Gastroesophageal sphincter (tissue), 4 donors: ENCODE results near the gene AP2A2. TPM values are rescaled to one million over a fixed set of nuclear protein-coding genes. Genes with fewer than 3 reads are reported as not detected.

Source experiments
- ATAC-seq: fragments of 150-250 bp; one replicate; pipeline ENCODE4 v1.9.1; 2016; ENCODE audit warnings: mild to moderate bottlenecking, moderate library complexity
- H3K27ac ChIP-seq, 4 donors: fragments of 200-600 bp; sonication (generic) in 3 of 4; 1 replicate in 3 of 4; 2 replicates in 1 of 4; pipeline ENCODE4 v1.5.1; 2016 to 2019
- H3K27me3 ChIP-seq: fragments of 200-600 bp; sonication (generic); one replicate; pipeline ENCODE4 v1.5.1; 2019
- H3K36me3 ChIP-seq, 2 donors: fragments of 200-600 bp; sonication (generic); one replicate each; pipeline ENCODE4 v1.5.1; 2019; ENCODE audit warnings: control low read depth in 1 of 2
- H3K4me1 ChIP-seq, 3 donors: fragments of 200-600 bp; sonication (generic); 1 replicate in 2 of 3; 2 replicates in 1 of 3; pipeline ENCODE4 v1.5.1; 2016 to 2019; ENCODE audit warnings: control low read depth in 2 of 3
- H3K4me3 ChIP-seq, 2 donors: fragments of 200-600 bp; sonication (generic); one replicate each; pipeline ENCODE4 v1.5.1; 2019; ENCODE audit warnings: mild to moderate bottlenecking in 1 of 2, moderate library complexity in 1 of 2
- H3K9me3 ChIP-seq, 3 donors: fragments of 200-600 bp; sonication (generic); one replicate each; pipeline ENCODE4 v1.5.1; 2017 to 2019; ENCODE audit warnings: control low read depth in 2 of 3
- CTCF ChIP-seq, 4 experiments: fragments of 200-600 bp in 2 of 4; fragments of 450-650 bp in 2 of 4; sonication (generic) in 1 of 4; IDR thresholded peaks; one replicate each; pipeline ENCODE4 v1.5.1; 2017 to 2019; ENCODE audit warnings: antibody characterized with exemption in 4 of 4, mild to moderate bottlenecking in 2 of 4, moderate library complexity in 2 of 4
- EP300 ChIP-seq: sonication (generic); formaldehyde crosslinking; IDR thresholded peaks from one replicate; pipeline ENCODE4 v1.6.1; 2017; ENCODE audit warnings: antibody characterized with exemption, mild to moderate bottlenecking
- POLR2A ChIP-seq, 2 donors: fragments of 450-650 bp; IDR thresholded peaks; one replicate each; pipeline ENCODE4 v1.6.1; 2017; ENCODE audit warnings: antibody characterized with exemption in 2 of 2, mild to moderate bottlenecking in 2 of 2, moderate library complexity in 1 of 2
- POLR2AphosphoS5 ChIP-seq: sonication (generic); formaldehyde crosslinking; IDR thresholded peaks from one replicate; pipeline ENCODE4 v1.6.1; 2017; ENCODE audit warnings: antibody characterized with exemption
- WGBS, 2 donors: methylation state at CpG; one replicate each; pipeline ENCODE4 v1.1.5; 2018; ENCODE audit warnings: low coverage in 1 of 2; 5-methylcytosine and 5-hydroxymethylcytosine counted together
- total RNA-seq, 4 donors: library from RNA; depleted of rRNA; stranded (reverse); fragments of >200 nt; gene quantifications; one replicate each; pipeline ENCODE4 v1.1.0, GENCODE V29; 2016

Gene AP2A2
- total RNA-seq, 4 donors from 2014 or later, result 47.9 to 88.5 (median 61.6) TPM

DNA sequence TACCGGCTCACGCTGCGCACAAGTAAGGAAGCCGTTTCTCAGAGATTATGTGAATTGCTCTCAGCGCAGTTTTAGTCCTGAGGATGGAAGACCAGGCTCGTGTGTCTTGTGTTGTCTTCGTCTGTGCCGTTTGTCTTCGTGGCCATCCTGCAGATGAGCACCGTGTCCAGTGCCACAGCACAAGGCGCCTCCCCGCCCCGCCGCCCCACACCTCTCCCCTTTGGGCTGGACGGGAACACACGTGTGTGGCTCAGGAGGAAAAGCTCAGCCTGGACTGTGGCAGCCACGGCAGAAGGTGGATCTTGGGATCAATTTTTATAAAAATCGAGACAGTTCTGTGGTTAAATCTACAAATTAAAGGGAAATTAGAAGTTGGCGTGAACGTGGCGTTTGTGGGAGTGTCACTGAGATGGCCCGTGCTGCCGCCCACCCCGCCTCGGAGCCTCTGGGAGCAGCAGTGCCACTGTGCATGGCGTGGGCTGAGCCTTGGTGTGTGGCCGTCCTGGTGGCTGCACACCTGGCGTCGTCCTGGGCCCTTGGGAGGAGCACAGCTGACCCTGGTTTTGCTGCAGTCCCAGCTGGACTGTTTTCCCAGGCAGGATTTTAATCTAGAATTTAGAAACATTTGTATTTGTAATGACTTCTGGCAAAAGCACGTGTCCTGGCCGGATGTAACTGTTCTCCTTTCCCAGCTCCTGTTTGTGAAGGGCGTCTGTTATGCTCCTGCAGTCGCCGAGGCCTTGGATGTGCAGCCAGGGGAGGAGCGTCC lies 85.1 kb downstream of the AP2A2 start:
- WGBS, 2 donors, result 80 to 100% methylated on average over 5 to 6 of the region's 35 CpGs
- peaks cover 0 to 85% of the 10 kb centered on the region in 2 donors for H3K36me3 ChIP-seq
- no peaks in the 10 kb centered on the region for H3K9me3 ChIP-seq
- TF ChIP-seq POLR2A (IDR thresholded peaks at IDR 0.05) (no peak), POLR2AphosphoS5 (no peak), EP300 (no peak), CTCF (IDR thresholded peaks at IDR 0.05) (no peak)
- H3K4me3 ChIP-seq, result no peak overlapping the region
- no peak for ATAC-seq
- H3K27ac ChIP-seq, result no peak overlapping the region
- no peaks in the 10 kb centered on the region for H3K4me1 ChIP-seq
- no peaks in the 10 kb centered on the region for H3K27me3 ChIP-seq

GRCh38 chr11:1011320-1011698 lies 85.6 kb downstream of the AP2A2 start:
- WGBS, 2 donors, result 100% methylated on average over 1 of the region's 17 CpGs; no CpG with 5 or more reads in 1 of the 2 donors
- no peak for TF ChIP-seq EP300
- TF ChIP-seq CTCF (IDR thresholded peaks at IDR 0.05), result no peak
- TF ChIP-seq POLR2A (IDR thresholded peaks at IDR 0.05), result no peak
- no peak for TF ChIP-seq POLR2AphosphoS5
- no peak overlapping the region for H3K4me3 ChIP-seq
- H3K4me1 ChIP-seq, result no peaks in the 10 kb centered on the region
- no peaks in the 10 kb centered on the region for H3K9me3 ChIP-seq
- H3K27ac ChIP-seq, result no peak overlapping the region
- ATAC-seq, result no peak
- H3K27me3 ChIP-seq, result no peaks in the 10 kb centered on the region
- peaks cover 0 to 79% of the 10 kb centered on the region in 2 donors for H3K36me3 ChIP-seq

DNA sequence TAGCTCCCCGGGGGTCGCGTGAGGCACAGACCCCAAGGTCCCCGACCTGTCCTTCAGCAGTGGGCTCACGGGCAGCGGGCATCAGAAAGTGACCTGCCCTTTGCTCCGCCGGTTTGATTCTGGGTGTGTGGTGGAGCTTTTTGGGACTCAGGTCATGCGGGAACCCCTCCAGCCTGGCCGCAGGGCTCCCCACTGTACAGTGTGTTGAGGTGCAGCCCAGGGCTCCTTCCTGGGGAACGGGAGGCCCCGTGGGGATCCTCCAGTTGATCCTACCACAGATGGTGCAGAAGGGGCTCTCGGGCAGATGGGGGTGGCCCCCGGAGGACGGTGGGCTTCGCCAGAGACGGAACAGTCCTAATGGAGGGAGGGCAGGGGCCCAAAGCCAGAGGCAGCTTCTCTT lies 86.6 kb downstream of the AP2A2 start:
- H3K4me3 ChIP-seq, result no peak overlapping the region
- no peak for TF ChIP-seq CTCF (IDR thresholded peaks at IDR 0.05)
- TF ChIP-seq POLR2A (IDR thresholded peaks at IDR 0.05), result no peak
- no peak for TF ChIP-seq EP300
- no peak for TF ChIP-seq POLR2AphosphoS5
- peaks cover 0 to 71% of the 10 kb centered on the region in 2 donors for H3K36me3 ChIP-seq
- no peak for ATAC-seq
- no peaks in the 10 kb centered on the region for H3K9me3 ChIP-seq
- 75% methylated on average over 5 of the region's 17 CpGs; no CpG with 5 or more reads in 1 of the 2 donors for WGBS, 2 donors
- no peaks in the 10 kb centered on the region for H3K27me3 ChIP-seq
- no peak overlapping the region for H3K27ac ChIP-seq
- no peaks in the 10 kb centered on the region for H3K4me1 ChIP-seq

DNA sequence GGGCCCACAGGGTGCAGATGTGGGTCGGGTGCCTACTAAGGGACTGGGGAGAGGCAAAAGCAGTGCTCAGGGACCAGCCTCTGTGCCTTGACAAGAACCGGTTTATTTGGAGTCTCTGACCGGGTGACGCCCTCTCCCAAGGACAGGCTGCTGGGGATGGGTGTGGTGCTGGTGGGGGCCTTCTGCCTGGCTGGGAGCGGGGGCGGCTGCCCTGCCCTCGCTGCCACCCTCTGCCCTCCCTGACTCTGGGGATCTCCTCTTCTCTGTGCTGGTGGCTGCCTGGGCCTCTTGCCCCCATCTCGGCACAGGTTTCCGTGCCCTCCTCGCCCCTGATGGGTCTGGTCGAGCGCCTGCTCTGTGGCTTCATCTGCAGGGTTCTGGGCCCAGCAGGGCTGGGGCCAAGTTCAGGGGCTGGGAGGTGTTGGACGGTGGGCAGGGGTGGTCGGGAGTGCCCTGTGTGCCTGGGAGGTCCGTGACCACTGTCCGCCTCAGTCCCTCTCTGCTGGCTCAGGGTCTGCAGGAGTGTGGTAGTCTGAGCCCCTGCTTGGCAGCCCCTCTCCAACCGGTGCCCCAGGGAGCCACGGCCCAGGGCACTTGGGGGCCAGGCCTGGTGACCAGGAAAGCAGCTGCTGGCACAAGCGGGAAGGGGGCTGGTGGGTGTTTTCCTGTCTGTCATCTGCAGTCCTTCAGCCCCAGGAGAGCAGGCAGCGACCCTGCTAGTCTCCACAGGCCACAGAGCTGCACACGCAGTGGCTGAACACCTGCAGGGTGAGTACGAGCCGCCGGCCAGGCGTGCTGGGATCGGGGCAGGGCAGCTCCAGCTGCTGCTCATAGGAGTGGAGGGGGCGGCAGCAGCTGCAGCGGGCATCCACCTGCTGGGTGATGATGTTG lies 87.3 kb downstream of the AP2A2 start:
- no peak for ATAC-seq
- 86% methylated on average over 4 of the region's 28 CpGs; no CpG with 5 or more reads in 1 of the 2 donors for WGBS, 2 donors

More for the DNA sequence above, 87.3 kb downstream of the AP2A2 start:
- peaks cover 0 to 64% of the 10 kb centered on the region in 2 donors for H3K36me3 ChIP-seq
- no peak overlapping the region for H3K4me3 ChIP-seq
- H3K27me3 ChIP-seq, result no peaks in the 10 kb centered on the region
- H3K9me3 ChIP-seq, result no peaks in the 10 kb centered on the region
- H3K27ac ChIP-seq, result no peak overlapping the region
- H3K4me1 ChIP-seq, result no peaks in the 10 kb centered on the region
- TF ChIP-seq POLR2AphosphoS5, result no peak
- TF ChIP-seq EP300, result no peak
- no peak for TF ChIP-seq CTCF (IDR thresholded peaks at IDR 0.05)
- no peak for TF ChIP-seq POLR2A (IDR thresholded peaks at IDR 0.05)
